ENCODE results near the gene SYDE2. TPM values are rescaled to one million over a fixed set of nuclear protein-coding genes. Genes with fewer than 3 reads are reported as not detected.

SYDE2 gene
- total RNA-seq, 5 donors from 2014 or later (not counting 1 experiment from before 2014, with no cell fraction given), result 4.5 to 9.2 (median 5.8) TPM

DNA sequence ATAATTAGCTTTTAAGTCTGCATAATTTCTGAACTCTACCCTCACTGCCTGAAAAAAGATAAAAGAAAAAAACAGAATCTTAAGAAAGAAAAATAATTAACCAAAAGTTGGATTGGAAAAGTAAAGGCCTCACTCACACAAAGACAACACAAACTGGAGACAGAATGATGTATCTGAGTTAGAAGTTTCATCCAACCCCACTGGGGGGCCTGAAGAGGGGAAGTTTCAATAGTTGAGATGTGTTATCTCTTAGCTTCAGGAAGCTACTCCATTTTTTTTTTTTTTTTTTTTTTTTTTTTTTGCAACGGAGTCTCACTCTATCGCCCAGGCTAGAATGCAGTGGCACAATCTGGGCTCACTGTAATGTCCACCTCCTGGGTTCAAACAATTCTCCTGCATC, 19.9 kb downstream of the SYDE2 start:
- Mint-ChIP-seq H3K4me1 (peaks cover 17 to 18% (median 17%) of the 10 kb centered on the region in 3 donors), H3K27me3 (no peaks in the 10 kb centered on the region), H3K36me3 (peaks cover 15% of the 10 kb centered on the region), H3K27ac (no peak overlapping the region), H3K9me3 (no peaks in the 10 kb centered on the region), H3K4me3 (no peak overlapping the region)
- no peaks in the 10 kb centered on the region for H3K36me3 ChIP-seq (ENCODE audit: control insufficient read depth in 2 of 2, extremely low read depth in 1 of 2, insufficient read depth in 1 of 2, low read length in 1 of 2)
- peaks cover 0 to 3% of the 10 kb centered on the region in 2 experiments for H3K4me1 ChIP-seq (ENCODE audit: control insufficient read depth in 1 of 2, extremely low read depth in 1 of 2, insufficient read depth in 2 of 2, low read length in 2 of 2)
- H3K27me3 ChIP-seq (replicated peaks in 1 of 2; ENCODE audit: control insufficient read depth in 2 of 2, extremely low read depth in 1 of 2, insufficient read depth in 2 of 2, low read length in 1 of 2), result no peaks in the 10 kb centered on the region
- ATAC-seq (replicated peaks in 1 of 4), result no peak
- H3K27ac ChIP-seq (ENCODE audit: low read length), result no peak overlapping the region
- CTCF ChIA-PET, result interaction anchor here (0.6 to 1.3 kb wide), 11 partner anchors 9 to 1904 kb away, joined by 3 to 12 read pairs (median 3); partner anchors contain the start of gene C1orf52 (in 1 of the 2)
- H3K9me3 ChIP-seq, result no peaks in the 10 kb centered on the region
- peak in 1 of 35 experiments; percentile 2 for DNase-seq
- no CpG with 5 or more reads among the region's 2 CpGs for WGBS (ENCODE audit: insufficient coverage)
- POLR2A ChIA-PET, result interaction anchor here (0.6 kb wide), 3 partner anchors 236 to 1684 kb away, joined by 3 to 7 read pairs (median 3); no protein-coding TSS in a partner anchor
- H3K4me3 ChIP-seq (ENCODE audit: control insufficient read depth in 1 of 2, extremely low read depth in 1 of 2, low read length in 1 of 2), result no peak overlapping the region

DNA sequence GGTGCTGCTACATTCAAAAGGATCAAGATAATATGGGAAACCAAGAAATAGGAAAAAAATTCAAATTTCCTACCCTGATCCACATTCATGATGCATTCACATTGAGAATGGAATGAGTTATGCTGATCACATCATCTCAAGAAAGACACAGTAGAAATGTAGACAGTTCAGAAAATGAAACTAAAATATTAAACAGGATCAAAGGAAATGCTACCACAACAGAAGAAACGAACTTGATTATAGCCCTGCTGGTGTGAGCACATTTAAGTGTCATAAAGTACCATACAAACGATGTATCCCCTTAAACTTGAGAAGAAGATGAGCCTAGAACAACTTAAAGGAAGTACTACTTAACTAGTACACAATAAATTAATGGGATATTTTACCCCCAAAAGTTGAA, 21.3 kb downstream of the SYDE2 start:
- H3K9me3 ChIP-seq, result no peaks in the 10 kb centered on the region
- H3K4me3 Mint-ChIP-seq, result peak overlapping the region; percentile 49 to 54 (median 49)
- peaks cover 0 to 3% of the 10 kb centered on the region in 2 experiments for H3K4me1 ChIP-seq (ENCODE audit: control insufficient read depth in 1 of 2, extremely low read depth in 1 of 2, insufficient read depth in 2 of 2, low read length in 2 of 2)
- no peaks in the 10 kb centered on the region for H3K36me3 ChIP-seq (ENCODE audit: control insufficient read depth in 2 of 2, extremely low read depth in 1 of 2, insufficient read depth in 1 of 2, low read length in 1 of 2)
- no peak overlapping the region for H3K4me3 ChIP-seq (ENCODE audit: control insufficient read depth in 1 of 2, extremely low read depth in 1 of 2, low read length in 1 of 2)
- peak; percentile 79 to 99 (median 89) for ATAC-seq (replicated peaks in 1 of 4)
- no peaks in the 10 kb centered on the region for H3K9me3 Mint-ChIP-seq
- peaks cover 17 to 18% (median 17%) of the 10 kb centered on the region in 3 donors for H3K4me1 Mint-ChIP-seq
- ChIA-PET POLR2A (interaction anchor here in 1 of 2 donors (0.5 kb wide), 1 partner anchor 37 kb away, joined by 4 read pairs; no protein-coding TSS in a partner anchor), CTCF (interaction anchor here (1.0 to 1.1 kb wide), 2 partner anchors 77 to 80 kb away, joined by 3 read pairs; partner anchors contain the start of gene C1orf52 (in 1 of the 2))
- H3K27me3 ChIP-seq (replicated peaks in 1 of 2; ENCODE audit: control insufficient read depth in 2 of 2, extremely low read depth in 1 of 2, insufficient read depth in 2 of 2, low read length in 1 of 2), result no peaks in the 10 kb centered on the region
- peaks cover 15% of the 10 kb centered on the region for H3K36me3 Mint-ChIP-seq
- WGBS (ENCODE audit: insufficient coverage), result no CpG with 5 or more reads among the region's 2 CpGs
- peak overlapping the region; percentile 23 to 79 for H3K27ac Mint-ChIP-seq
- H3K27me3 Mint-ChIP-seq, result no peaks in the 10 kb centered on the region
- peak in 1 of 35 experiments; percentile 60 for DNase-seq
- H3K27ac ChIP-seq (ENCODE audit: low read length), result no peak overlapping the region

DNA sequence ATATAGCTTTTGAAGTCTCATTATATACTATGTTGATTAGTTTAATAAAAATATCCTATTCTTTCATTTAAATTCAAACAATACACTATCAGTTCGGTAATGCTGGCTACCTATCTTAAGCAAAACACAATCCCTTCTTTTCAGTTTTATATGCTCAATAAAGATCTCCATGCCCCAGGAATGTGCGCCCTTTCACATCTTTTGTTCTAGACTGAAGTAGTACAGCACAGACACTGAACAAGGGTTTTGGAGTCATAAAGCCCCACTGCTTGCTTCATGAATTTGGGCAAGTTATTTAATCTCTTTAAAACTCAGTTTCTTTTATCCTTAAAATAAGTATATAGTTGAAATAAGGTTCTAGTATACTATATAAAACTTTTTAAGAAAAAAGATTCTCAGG, 22.4 kb downstream of the SYDE2 start:
- Histone ChIP-seq H3K4me1 (ENCODE audit: control insufficient read depth in 1 of 2, extremely low read depth in 1 of 2, insufficient read depth in 2 of 2, low read length in 2 of 2) (peaks cover 0 to 3% of the 10 kb centered on the region in 2 experiments), H3K27me3 (replicated peaks in 1 of 2; ENCODE audit: control insufficient read depth in 2 of 2, extremely low read depth in 1 of 2, insufficient read depth in 2 of 2, low read length in 1 of 2) (no peaks in the 10 kb centered on the region), H3K9me3 (no peaks in the 10 kb centered on the region), H3K27ac (ENCODE audit: low read length) (no peak overlapping the region), H3K4me3 (ENCODE audit: control insufficient read depth in 1 of 2, extremely low read depth in 1 of 2, low read length in 1 of 2) (no peak overlapping the region), H3K36me3 (ENCODE audit: control insufficient read depth in 2 of 2, extremely low read depth in 1 of 2, insufficient read depth in 1 of 2, low read length in 1 of 2) (no peaks in the 10 kb centered on the region)
- ChIA-PET POLR2A (interaction anchor here in 1 of 2 donors (1.0 kb wide), 1 partner anchor 98 kb away, joined by 3 read pairs; no protein-coding TSS in a partner anchor), CTCF (interaction anchor here in 1 of 2 donors (0.6 to 0.7 kb wide), 2 partner anchors 22 to 1246 kb away, joined by 3 read pairs; partner anchors contain the start of gene CLCA2)
- Mint-ChIP-seq H3K4me1 (peaks cover 16 to 18% (median 17%) of the 10 kb centered on the region in 3 donors), H3K27me3 (no peaks in the 10 kb centered on the region), H3K9me3 (no peaks in the 10 kb centered on the region), H3K4me3 (no peak overlapping the region), H3K27ac (no peak overlapping the region), H3K36me3 (peaks cover 19% of the 10 kb centered on the region)
- WGBS (ENCODE audit: insufficient coverage), result no CpG with 5 or more reads among the region's 2 CpGs
- ATAC-seq (replicated peaks in 1 of 4) (no peak), DNase-seq (no peak)

DNA sequence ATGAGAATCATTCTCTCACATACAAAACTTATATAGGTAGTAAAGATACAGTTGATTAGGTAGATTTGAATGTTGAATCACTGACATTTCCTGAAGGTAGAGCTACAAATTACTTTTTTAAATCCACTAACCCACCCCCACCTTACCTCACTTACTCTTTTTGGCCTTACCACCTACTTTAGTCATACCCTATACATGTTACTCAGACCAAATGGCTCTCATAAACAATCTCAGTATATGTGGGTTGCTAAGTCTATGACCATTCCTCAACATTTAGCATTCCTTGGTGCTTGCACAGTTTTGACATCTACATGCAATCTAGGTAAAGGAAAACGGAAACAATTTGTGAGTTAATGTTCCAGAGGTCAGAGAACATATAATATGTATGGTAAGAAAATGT, 26.3 kb downstream of the SYDE2 start:
- no peaks in the 10 kb centered on the region for H3K36me3 ChIP-seq (ENCODE audit: control insufficient read depth in 2 of 2, extremely low read depth in 1 of 2, insufficient read depth in 1 of 2, low read length in 1 of 2)
- Mint-ChIP-seq H3K27me3 (no peaks in the 10 kb centered on the region), H3K4me1 (peaks cover 22 to 32% (median 27%) of the 10 kb centered on the region in 3 donors), H3K4me3 (no peak overlapping the region), H3K9me3 (no peaks in the 10 kb centered on the region), H3K36me3 (peaks cover 11% of the 10 kb centered on the region), H3K27ac (no peak overlapping the region)
- no peaks in the 10 kb centered on the region for H3K9me3 ChIP-seq
- ChIA-PET CTCF (interaction anchor here in 1 of 2 donors (0.6 kb wide), 1 partner anchor 222 kb away, joined by 3 read pairs; no protein-coding TSS in a partner anchor), POLR2A (no interaction called here)
- no peak overlapping the region for H3K27ac ChIP-seq (ENCODE audit: low read length)
- H3K4me1 ChIP-seq (ENCODE audit: control insufficient read depth in 1 of 2, extremely low read depth in 1 of 2, insufficient read depth in 2 of 2, low read length in 2 of 2), result peaks cover 0 to 5% of the 10 kb centered on the region in 2 experiments
- H3K4me3 ChIP-seq (ENCODE audit: control insufficient read depth in 1 of 2, extremely low read depth in 1 of 2, low read length in 1 of 2), result no peak overlapping the region
- DNase-seq (no peak), ATAC-seq (replicated peaks in 1 of 4) (no peak)
- no peaks in the 10 kb centered on the region for H3K27me3 ChIP-seq (replicated peaks in 1 of 2; ENCODE audit: control insufficient read depth in 2 of 2, extremely low read depth in 1 of 2, insufficient read depth in 2 of 2, low read length in 1 of 2)
- WGBS (ENCODE audit: insufficient coverage), result no CpG with 5 or more reads among the region's 1 CpG

DNA sequence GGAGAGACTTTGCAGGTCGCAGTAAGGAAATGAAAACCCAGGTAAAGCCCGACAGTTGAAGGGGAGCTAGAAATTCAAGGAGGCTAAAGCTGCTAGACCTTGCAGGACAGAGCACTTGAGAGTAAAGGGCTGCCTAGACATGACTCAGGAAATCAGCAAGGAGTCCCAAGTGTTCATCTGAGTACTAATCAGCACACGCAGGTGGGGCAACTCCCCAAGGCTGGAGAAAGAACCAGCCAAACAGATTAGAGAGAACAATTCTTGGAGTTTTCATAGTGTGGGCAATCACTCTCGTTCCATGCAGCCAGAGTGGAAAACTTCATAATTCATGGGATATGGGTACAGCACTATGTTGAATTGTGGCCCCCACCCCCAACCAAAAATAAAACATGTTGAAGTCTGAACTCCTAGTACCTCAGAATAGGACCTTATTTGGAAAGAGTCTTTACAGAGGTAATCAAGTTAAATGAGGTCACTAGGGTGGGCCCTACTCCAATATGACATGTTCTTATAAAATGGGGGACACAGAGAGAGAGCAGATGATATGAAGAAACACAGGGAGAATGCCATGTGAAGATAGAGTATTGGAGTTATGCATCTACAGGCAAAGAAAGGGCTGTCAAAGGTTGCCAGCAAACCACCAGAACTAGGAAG, 28.0 kb downstream of the SYDE2 start:
- Mint-ChIP-seq H3K9me3 (no peaks in the 10 kb centered on the region), H3K4me3 (no peak overlapping the region), H3K27ac (no peak overlapping the region), H3K4me1 (peaks cover 15 to 25% (median 20%) of the 10 kb centered on the region in 3 donors), H3K36me3 (peaks cover 16% of the 10 kb centered on the region), H3K27me3 (no peaks in the 10 kb centered on the region)
- 100% methylated on average over 3 of the region's 4 CpGs for WGBS (ENCODE audit: insufficient coverage)
- no peak overlapping the region for H3K27ac ChIP-seq (ENCODE audit: low read length)
- CTCF ChIA-PET, result no interaction called here
- POLR2A ChIA-PET, result no interaction called here
- no peak for DNase-seq
- no peaks in the 10 kb centered on the region for H3K9me3 ChIP-seq
- H3K27me3 ChIP-seq (replicated peaks in 1 of 2; ENCODE audit: control insufficient read depth in 2 of 2, extremely low read depth in 1 of 2, insufficient read depth in 2 of 2, low read length in 1 of 2), result no peaks in the 10 kb centered on the region
- no peaks in the 10 kb centered on the region for H3K36me3 ChIP-seq (ENCODE audit: control insufficient read depth in 2 of 2, extremely low read depth in 1 of 2, insufficient read depth in 1 of 2, low read length in 1 of 2)
- peaks cover 0 to 3% of the 10 kb centered on the region in 2 experiments for H3K4me1 ChIP-seq (ENCODE audit: control insufficient read depth in 1 of 2, extremely low read depth in 1 of 2, insufficient read depth in 2 of 2, low read length in 2 of 2)
- ATAC-seq (replicated peaks in 1 of 4), result no peak
- H3K4me3 ChIP-seq (ENCODE audit: control insufficient read depth in 1 of 2, extremely low read depth in 1 of 2, low read length in 1 of 2), result no peak overlapping the region

DNA sequence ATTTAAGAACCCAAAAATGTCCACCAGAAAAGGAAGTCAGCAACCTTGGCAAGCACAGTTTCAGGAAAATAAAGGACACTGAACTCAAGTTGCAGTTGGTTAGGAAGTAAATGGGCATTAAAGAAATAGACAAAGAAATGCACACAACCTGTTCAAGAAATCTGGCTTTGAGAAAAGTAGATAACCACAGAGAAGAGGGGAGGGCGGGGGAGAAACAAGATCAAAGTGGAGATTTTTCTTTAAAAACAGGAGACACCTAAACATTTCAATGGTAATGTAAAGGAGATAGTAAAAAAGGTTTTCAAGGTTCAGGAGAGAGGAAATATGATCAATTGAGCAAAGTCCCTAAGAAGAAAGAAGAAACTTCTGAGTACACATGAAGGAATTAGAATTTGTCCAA, 29.1 kb downstream of the SYDE2 start:
- ATAC-seq (replicated peaks in 1 of 4), result peak in 1 of 4 experiments; percentile 62

More for the DNA sequence above, 29.1 kb downstream of the SYDE2 start:
- peak overlapping the region in 1 of 3 donors; percentile 3 for H3K4me3 Mint-ChIP-seq
- H3K36me3 Mint-ChIP-seq, result peaks cover 12% of the 10 kb centered on the region
- H3K4me3 ChIP-seq (ENCODE audit: control insufficient read depth in 1 of 2, extremely low read depth in 1 of 2, low read length in 1 of 2), result no peak overlapping the region
- no peaks in the 10 kb centered on the region for H3K36me3 ChIP-seq (ENCODE audit: control insufficient read depth in 2 of 2, extremely low read depth in 1 of 2, insufficient read depth in 1 of 2, low read length in 1 of 2)
- H3K9me3 ChIP-seq, result no peaks in the 10 kb centered on the region
- POLR2A ChIA-PET, result no interaction called here
- H3K27me3 ChIP-seq (replicated peaks in 1 of 2; ENCODE audit: control insufficient read depth in 2 of 2, extremely low read depth in 1 of 2, insufficient read depth in 2 of 2, low read length in 1 of 2), result no peaks in the 10 kb centered on the region
- no peaks in the 10 kb centered on the region for H3K9me3 Mint-ChIP-seq
- CTCF ChIA-PET, result no interaction called here
- peak overlapping the region; percentile 22 to 25 for H3K27ac Mint-ChIP-seq
- WGBS (ENCODE audit: insufficient coverage), result no CpG with 5 or more reads among the region's 1 CpG
- DNase-seq, result peak in 1 of 35 experiments; percentile 14
- H3K27me3 Mint-ChIP-seq, result no peaks in the 10 kb centered on the region
- H3K4me1 Mint-ChIP-seq, result peaks cover 15 to 25% (median 20%) of the 10 kb centered on the region in 3 donors
- peaks cover 0 to 3% of the 10 kb centered on the region in 2 experiments for H3K4me1 ChIP-seq (ENCODE audit: control insufficient read depth in 1 of 2, extremely low read depth in 1 of 2, insufficient read depth in 2 of 2, low read length in 2 of 2)
- no peak overlapping the region for H3K27ac ChIP-seq (ENCODE audit: low read length)
